Effector memory CD8-positive, alpha-beta T cell (primary cell): ENCODE data around the gene MAP4K4.

Source experiments
- ATAC-seq: fragments of 150-1000 bp; cut with Tn5 transposase; replicated peaks from 2 replicates; pipeline ENCODE4 v1.10.0; 2021; ENCODE audit warnings: mild to moderate bottlenecking, moderate library complexity
- DNase-seq, 3 experiments: peaks; one replicate each; pipeline ENCODE4 v3.0.0; 2021
- H3K27ac Mint-ChIP-seq, 2 donors: one replicate each; pipeline ENCODE4 v1.8.0; 2022; ENCODE audit warnings: mild to moderate bottlenecking in 2 of 2, mixed read lengths in 2 of 2, moderate library complexity in 2 of 2
- H3K27me3 Mint-ChIP-seq, 2 donors: one replicate each; pipeline ENCODE4 v1.8.0; 2022; ENCODE audit warnings: mixed read lengths in 2 of 2
- H3K36me3 Mint-ChIP-seq: one replicate; pipeline ENCODE4 v1.8.0; 2022; ENCODE audit warnings: mild to moderate bottlenecking, moderate library complexity, mixed read lengths; ENCODE audit not compliant: insufficient read depth
- H3K4me1 Mint-ChIP-seq, 2 donors: one replicate each; pipeline ENCODE4 v1.8.0; 2022; ENCODE audit warnings: low read depth in 2 of 2, mixed read lengths in 2 of 2
- H3K4me3 Mint-ChIP-seq, 2 donors: one replicate each; pipeline ENCODE4 v1.8.0; 2022; ENCODE audit warnings: mild to moderate bottlenecking in 2 of 2, mixed read lengths in 2 of 2, moderate library complexity in 2 of 2
- H3K9me3 Mint-ChIP-seq, 2 donors: one replicate each; pipeline ENCODE4 v1.8.0; 2022; ENCODE audit warnings: mixed read lengths in 2 of 2

MAP4K4 gene

DNA sequence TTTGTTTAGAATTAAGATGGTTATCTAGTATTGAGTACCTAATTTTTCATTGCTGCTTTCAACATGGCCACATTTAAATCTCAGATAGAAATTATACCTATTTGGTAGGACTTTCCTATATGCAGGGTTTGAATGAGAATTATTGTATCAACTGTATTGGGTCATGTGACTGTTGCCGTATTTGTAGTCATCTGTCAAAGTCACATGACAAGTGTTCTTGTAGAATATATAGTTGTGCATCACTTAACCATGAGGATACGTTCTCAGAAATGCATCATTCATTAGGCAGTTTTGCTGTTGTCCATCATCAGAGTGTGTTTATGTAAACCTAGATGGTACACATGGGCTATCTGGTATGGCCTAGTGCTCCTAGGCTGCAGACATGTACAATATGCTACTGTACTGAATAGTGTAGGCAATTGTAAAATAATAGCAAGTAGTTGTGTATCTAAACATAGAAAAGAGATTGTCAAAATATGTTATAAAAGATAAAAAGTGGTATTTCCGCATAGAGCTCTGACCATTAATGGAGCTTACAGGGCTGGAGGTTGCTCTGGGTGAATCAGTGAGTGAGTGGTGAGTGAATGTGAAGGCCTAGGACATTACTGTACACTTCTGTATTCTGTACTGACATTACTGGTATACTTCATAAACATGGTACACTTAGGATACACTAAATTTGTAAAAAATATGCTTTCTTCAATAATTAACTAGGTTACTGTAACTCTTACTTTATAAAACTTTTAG, 123.7 kb downstream of the MAP4K4 start:
- no peaks in the 10 kb centered on the region for H3K9me3 Mint-ChIP-seq
- peaks cover 38 to 52% of the 10 kb centered on the region in 2 donors for H3K4me1 Mint-ChIP-seq
- H3K27ac Mint-ChIP-seq: peak overlapping the region; percentile 35
- H3K27me3 Mint-ChIP-seq: no peaks in the 10 kb centered on the region
- no peaks in the 10 kb centered on the region for H3K36me3 Mint-ChIP-seq
- ATAC-seq (no peak), DNase-seq (no peak)
- H3K4me3 Mint-ChIP-seq: no peak overlapping the region

DNA sequence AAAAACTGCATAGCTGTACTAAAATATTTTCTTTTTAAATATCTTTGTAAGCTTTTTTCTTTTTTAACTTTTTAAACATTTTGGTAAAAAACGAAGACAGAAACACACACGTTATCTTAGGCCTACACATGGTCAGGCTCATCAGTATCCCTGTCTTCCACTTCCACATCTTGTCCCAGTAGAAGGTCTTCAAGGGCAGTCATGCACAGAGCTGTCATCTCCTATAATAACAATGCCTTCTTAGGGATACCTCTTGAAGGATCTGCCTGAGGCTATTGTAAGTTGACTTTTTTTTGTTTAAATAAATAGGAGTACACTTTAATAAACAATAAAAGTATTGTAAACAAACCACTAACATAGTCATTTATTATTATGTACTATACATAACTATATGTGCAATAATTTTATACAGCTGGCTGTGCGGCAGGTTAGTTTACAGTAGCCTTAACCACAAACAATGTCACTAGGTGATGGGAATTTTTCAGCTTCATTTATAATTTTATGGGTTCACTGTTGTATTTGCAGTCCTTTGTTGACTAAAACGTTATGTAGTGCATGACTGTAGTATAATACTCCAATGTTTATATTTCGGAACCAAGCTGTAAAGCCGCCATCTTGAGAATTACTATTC, 124.4 kb downstream of the MAP4K4 start:
- no peaks in the 10 kb centered on the region for H3K27me3 Mint-ChIP-seq
- H3K36me3 Mint-ChIP-seq: peaks cover 4% of the 10 kb centered on the region
- no peaks in the 10 kb centered on the region for H3K9me3 Mint-ChIP-seq
- H3K27ac Mint-ChIP-seq: no peak overlapping the region
- H3K4me3 Mint-ChIP-seq: no peak overlapping the region
- H3K4me1 Mint-ChIP-seq: peaks cover 38 to 51% of the 10 kb centered on the region in 2 donors
- ATAC-seq: no peak
- DNase-seq: no peak

DNA sequence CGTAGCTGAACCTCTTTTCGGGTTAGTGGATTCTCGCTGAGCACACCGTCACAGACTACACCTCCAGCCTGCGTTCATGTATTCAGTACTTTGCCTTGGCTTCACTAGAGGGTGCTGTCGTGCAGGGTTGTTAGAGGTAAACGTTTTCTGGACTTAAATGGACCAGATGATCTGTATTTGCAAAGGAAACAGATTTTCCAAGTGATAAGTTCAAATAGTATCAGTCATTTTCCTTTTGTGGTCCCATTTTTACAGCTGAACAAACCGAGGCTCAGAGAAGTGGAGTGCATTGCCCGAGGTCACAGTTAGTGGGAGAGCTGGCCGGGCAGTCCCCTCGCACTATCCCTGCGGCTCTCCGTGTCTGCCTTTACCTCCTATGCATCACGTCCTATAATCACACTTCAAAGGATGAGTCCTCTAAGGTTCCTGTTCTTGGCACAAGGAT, 125.9 kb downstream of the MAP4K4 start:
- Mint-ChIP-seq H3K27me3 (no peaks in the 10 kb centered on the region), H3K36me3 (peaks cover 6% of the 10 kb centered on the region), H3K4me3 (peak overlapping the region; percentile 31 to 34), H3K27ac (peak overlapping the region; percentile 61 to 91), H3K9me3 (no peaks in the 10 kb centered on the region), H3K4me1 (peaks cover 36 to 51% of the 10 kb centered on the region in 2 donors)
- ATAC-seq (peak; percentile 88), DNase-seq (peak; percentile 64 to 74 (median 66))

DNA sequence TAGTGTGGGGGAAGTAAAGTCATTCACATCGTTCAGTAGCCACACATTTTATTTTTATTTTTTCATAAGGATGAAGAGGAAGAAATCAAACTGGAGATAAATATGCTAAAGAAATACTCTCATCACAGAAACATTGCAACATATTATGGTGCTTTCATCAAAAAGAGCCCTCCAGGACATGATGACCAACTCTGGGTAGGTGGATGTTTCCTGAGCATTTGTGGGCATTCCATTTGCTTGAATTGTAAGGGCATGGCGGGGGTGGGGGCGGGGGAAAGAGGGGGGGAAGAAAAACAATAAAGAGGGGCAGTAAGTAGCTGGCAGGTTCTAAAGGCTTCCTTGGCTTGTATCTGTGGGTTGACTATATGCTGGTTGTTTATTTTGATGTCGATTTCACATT, 126.4 kb downstream of the MAP4K4 start:
- Mint-ChIP-seq H3K36me3 (peaks cover 6% of the 10 kb centered on the region), H3K27ac (peak overlapping the region in 1 of 2 donors; percentile 61), H3K9me3 (no peaks in the 10 kb centered on the region), H3K4me1 (peaks cover 37 to 51% of the 10 kb centered on the region in 2 donors), H3K4me3 (peak overlapping the region in 1 of 2 donors; percentile 34), H3K27me3 (no peaks in the 10 kb centered on the region)
- DNase-seq (no peak), ATAC-seq (no peak)

DNA sequence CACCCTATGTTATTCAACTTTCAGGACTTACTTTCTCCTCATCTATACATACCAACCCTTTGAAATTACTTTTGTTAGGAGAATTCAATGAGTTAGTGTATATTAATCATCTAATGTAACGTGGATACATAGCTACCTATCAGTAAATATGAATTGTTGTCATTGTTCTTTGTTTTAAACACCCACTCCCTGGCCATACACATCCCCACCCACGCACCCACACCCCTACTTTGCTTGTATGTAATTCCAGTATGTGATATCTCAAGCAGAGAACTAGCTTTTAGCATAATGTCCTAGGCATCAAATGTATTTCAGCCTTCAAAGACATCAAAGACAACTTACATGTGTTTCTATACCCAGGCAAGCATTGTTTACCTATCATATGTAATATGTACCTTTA, 129.2 kb downstream of the MAP4K4 start:
- H3K9me3 Mint-ChIP-seq: no peaks in the 10 kb centered on the region
- peak overlapping the region in 1 of 2 donors; percentile 7 for H3K27ac Mint-ChIP-seq
- ATAC-seq (no peak), DNase-seq (no peak)
- no peaks in the 10 kb centered on the region for H3K27me3 Mint-ChIP-seq
- H3K36me3 Mint-ChIP-seq: peaks cover 15% of the 10 kb centered on the region
- H3K4me3 Mint-ChIP-seq: peak overlapping the region in 1 of 2 donors; percentile 23
- peaks cover 49 to 61% of the 10 kb centered on the region in 2 donors for H3K4me1 Mint-ChIP-seq

DNA sequence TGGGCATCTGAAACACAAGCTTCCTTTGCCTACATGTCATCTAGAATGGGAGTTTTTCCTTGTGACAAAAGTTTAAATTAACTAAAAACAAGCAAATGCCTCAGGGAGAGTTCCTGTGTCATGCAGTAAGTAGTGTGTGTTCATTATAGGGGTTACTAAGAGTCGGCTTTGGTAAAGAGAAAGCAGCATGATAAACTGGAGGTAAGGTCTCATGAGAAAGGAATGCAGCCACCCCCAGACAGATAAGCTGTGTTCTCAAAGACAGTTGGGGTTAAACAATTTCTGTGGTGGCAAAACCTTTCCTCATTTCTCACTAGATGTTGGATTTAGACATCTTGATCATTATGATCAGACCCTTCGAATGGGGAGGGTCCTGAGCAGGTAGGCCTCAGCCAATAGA, 129.7 kb downstream of the MAP4K4 start:
- Mint-ChIP-seq H3K27ac (peak overlapping the region; percentile 4 to 7), H3K4me1 (peaks cover 49 to 61% of the 10 kb centered on the region in 2 donors), H3K27me3 (no peaks in the 10 kb centered on the region), H3K9me3 (no peaks in the 10 kb centered on the region), H3K4me3 (peak overlapping the region; percentile 23 to 26), H3K36me3 (peaks cover 16% of the 10 kb centered on the region)
- ATAC-seq (no peak), DNase-seq (no peak)

DNA sequence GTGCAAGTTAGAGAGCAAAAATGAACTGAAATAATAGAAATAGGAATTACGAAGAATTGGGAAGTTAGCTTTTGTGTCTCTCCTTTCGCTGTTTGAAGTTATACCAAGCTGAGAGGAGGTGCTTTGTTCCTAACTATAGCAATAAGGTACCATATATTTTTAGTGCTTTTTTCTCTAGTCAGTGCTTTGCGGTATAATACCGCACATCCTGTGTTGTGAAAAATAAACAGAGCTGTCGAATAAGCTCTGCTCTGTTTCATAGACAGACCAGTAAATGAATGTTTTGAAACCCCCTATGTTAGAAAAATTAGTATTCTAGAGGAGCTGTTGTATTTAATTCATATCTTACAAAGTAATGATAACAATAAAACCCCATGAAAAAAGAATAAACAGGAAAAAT, 130.8 kb downstream of the MAP4K4 start:
- ATAC-seq (peak; percentile 92), DNase-seq (peak in 1 of 3 experiments; percentile 14)
- Mint-ChIP-seq H3K9me3 (no peaks in the 10 kb centered on the region), H3K36me3 (peaks cover 22% of the 10 kb centered on the region), H3K4me3 (peak overlapping the region in 1 of 2 donors; percentile 26), H3K27me3 (no peaks in the 10 kb centered on the region), H3K27ac (peak overlapping the region in 1 of 2 donors; percentile 1), H3K4me1 (peaks cover 42 to 52% of the 10 kb centered on the region in 2 donors)

DNA sequence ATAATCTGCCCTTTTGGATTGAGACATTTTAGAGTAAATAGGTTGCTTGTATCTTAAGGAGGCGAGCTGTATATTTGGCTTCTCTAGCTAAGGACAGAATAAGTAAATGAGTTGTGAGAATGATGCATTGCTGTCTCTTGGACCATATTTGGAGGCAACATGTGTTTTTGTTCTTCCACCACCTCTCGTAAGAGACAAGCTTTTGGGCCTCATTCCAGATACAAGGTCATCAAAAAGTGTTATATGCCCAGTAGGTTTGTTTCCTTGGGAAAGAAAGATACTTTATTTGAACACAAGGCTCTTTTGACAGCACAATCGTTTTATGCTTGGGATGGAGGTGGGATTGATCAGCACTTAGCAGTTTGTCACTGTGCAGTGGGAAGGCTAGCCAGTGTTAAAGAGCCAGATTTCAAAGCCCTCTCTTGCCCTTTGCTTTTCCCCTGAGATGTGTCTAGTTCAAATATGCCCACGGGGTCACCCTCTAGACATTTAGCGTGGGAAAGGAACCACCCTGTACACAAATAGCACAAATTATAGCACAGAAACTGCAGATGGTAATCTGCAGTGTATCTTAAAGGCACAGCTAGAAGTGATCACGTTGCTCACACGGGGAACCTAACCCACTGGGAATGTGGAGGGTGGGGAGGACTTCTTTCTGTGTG, 131.3 kb downstream of the MAP4K4 start:
- ATAC-seq: peak; percentile 25
- Mint-ChIP-seq H3K9me3 (no peaks in the 10 kb centered on the region), H3K4me3 (peak overlapping the region in 1 of 2 donors; percentile 26), H3K36me3 (peaks cover 25% of the 10 kb centered on the region), H3K4me1 (peaks cover 37 to 47% of the 10 kb centered on the region in 2 donors), H3K27me3 (no peaks in the 10 kb centered on the region), H3K27ac (peak overlapping the region in 1 of 2 donors; percentile 1)
- no peak for DNase-seq

DNA sequence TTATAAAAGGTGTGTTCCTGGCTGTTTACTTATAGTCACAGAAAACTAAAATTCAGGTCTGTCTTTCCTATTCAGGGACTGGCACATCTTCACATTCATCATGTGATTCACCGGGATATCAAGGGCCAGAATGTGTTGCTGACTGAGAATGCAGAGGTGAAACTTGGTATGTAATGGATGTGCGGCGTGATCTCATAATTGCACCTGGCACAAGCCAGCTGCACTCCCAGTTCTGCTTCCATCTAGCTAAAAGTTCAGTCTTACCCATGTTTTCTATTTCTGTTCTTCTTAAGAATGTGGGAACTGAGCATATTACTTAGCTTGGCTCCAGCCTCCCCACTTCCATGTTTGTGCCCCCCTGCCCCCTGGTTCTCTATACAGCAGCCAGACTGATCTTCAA, 131.9 kb downstream of the MAP4K4 start:
- H3K4me3 Mint-ChIP-seq: no peak overlapping the region

DNA sequence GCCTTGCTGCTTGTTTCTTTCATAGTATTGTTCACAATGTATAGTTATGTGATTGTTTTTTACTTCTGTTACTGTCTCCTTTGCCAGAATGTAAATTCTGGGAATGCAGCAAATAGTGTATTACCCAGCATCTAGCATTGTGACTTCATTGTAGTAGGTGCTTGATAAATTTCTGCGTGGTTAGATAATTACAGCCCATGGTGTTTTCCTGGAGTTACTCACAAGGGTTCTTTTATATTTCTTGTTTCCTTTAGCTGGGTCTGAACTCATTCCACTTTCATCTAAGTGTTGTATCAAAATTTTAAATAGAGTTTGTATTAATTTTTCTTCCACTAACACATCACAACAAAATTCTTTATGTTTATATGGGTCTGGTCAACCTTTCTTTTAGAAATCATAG, 132.6 kb downstream of the MAP4K4 start:
- Mint-ChIP-seq H3K4me3 (no peak overlapping the region), H3K27ac (peak overlapping the region in 1 of 2 donors; percentile 14), H3K36me3 (peaks cover 35% of the 10 kb centered on the region), H3K27me3 (no peaks in the 10 kb centered on the region), H3K4me1 (peaks cover 37 to 44% of the 10 kb centered on the region in 2 donors), H3K9me3 (no peaks in the 10 kb centered on the region)
- no peak for ATAC-seq
- no peak for DNase-seq

More for the DNA sequence above, 131.9 kb downstream of the MAP4K4 start:
- Mint-ChIP-seq H3K27ac (peak overlapping the region in 1 of 2 donors; percentile 14), H3K4me1 (peaks cover 37 to 44% of the 10 kb centered on the region in 2 donors), H3K36me3 (peaks cover 28% of the 10 kb centered on the region), H3K9me3 (no peaks in the 10 kb centered on the region), H3K27me3 (no peaks in the 10 kb centered on the region)
- DNase-seq (no peak), ATAC-seq (no peak)

DNA sequence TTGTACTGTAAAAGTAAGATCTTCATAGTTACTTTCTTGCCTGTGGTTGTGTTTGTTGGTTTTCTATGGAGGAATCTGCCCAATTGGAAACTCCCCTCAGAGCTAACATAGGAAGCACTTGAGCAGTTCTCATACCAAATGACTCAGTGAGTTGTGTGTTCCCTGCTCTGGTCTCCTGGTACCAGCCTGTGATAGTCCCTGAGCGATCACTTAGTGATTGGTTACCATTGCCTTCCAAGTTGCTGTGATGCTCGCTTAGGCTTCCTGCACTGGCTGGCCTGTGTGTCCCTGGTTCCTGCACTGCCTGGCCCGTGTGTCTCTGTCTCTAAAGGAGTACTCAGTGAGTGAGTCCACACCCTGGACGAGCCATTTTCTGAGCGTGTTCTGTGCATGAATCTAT, 133.0 kb downstream of the MAP4K4 start:
- DNase-seq: no peak
- Mint-ChIP-seq H3K27ac (peak overlapping the region in 1 of 2 donors; percentile 14), H3K4me3 (no peak overlapping the region), H3K9me3 (no peaks in the 10 kb centered on the region), H3K36me3 (peaks cover 38% of the 10 kb centered on the region), H3K4me1 (peaks cover 37 to 44% of the 10 kb centered on the region in 2 donors), H3K27me3 (no peaks in the 10 kb centered on the region)
- ATAC-seq: no peak

DNA sequence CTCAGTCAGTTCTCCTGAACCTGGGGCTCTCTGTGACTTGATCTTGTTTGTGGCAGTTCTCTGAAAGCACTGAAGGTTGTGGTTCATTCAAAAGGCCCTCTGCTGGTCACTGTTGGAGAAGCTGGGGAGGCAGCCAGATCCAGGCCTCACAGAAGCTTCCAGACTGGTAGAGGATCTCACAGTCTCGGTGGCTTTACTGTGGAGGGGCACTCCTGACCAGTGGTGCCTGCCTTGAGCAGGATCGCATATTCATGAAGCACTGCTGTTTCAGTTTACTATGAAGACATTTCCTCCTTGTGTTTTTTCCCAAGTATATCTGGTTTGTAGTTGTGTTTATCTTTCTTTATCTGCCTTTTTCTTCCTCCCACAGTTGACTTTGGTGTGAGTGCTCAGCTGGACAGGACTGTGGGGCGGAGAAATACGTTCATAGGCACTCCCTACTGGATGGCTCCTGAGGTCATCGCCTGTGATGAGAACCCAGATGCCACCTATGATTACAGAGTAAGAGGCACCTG, 133.9 kb downstream of the MAP4K4 start:
- H3K4me3 Mint-ChIP-seq: no peak overlapping the region
- ATAC-seq: peak; percentile 57
- peaks cover 37 to 44% of the 10 kb centered on the region in 2 donors for H3K4me1 Mint-ChIP-seq
- no peaks in the 10 kb centered on the region for H3K9me3 Mint-ChIP-seq
- H3K27ac Mint-ChIP-seq: peak overlapping the region in 1 of 2 donors; percentile 14
- DNase-seq: peak; percentile 38 to 55 (median 43)
- peaks cover 47% of the 10 kb centered on the region for H3K36me3 Mint-ChIP-seq
- no peaks in the 10 kb centered on the region for H3K27me3 Mint-ChIP-seq

DNA sequence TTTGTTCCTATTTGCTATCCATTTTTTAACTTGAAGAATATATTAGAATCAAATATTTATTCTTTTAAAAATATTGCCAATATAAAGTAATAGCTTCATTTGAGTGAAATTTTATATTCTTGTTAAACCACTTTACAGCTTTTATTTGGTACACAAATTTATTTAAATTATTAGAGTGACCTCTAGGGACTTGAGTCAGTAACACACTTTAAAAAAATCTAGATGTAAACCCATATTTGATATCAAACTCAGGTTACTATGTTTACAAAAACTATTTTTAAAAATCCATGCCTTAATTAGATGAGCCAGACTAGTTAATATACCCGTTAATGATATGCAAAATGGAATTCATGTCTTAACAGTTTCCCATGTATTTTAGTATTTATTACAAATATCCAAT, 134.6 kb downstream of the MAP4K4 start:
- Mint-ChIP-seq H3K36me3 (peaks cover 42% of the 10 kb centered on the region), H3K27ac (no peak overlapping the region), H3K4me3 (no peak overlapping the region), H3K4me1 (peaks cover 32 to 39% of the 10 kb centered on the region in 2 donors), H3K27me3 (no peaks in the 10 kb centered on the region), H3K9me3 (no peaks in the 10 kb centered on the region)
- ATAC-seq: no peak
- no peak for DNase-seq
